Transverse colon (tissue), 4 donors: ENCODE results near the gene PSMB11. TPM values are rescaled to one million over a fixed set of nuclear protein-coding genes. Genes with fewer than 3 reads are reported as not detected.
"Not testable (repeated sequence)": the region's sequence is repeated elsewhere in the genome, so short reads cannot be mapped to it uniquely, and the experiment has no call there.

Experiments
- DNase-seq: peaks from one replicate; pipeline ENCODE4 v3.0.0-alpha.2; 2019
- H3K27ac ChIP-seq, 4 donors: fragments of 200-600 bp; sonication (generic); 2 replicates each; pipeline ENCODE4 v1.5.1; 2016 to 2018; ENCODE audit warnings: inconsistent platforms in 4 of 4
- H3K27me3 ChIP-seq: fragments of 200-600 bp; sonication (generic); 2 replicates; pipeline ENCODE4 v1.5.1; 2017; ENCODE audit warnings: inconsistent platforms
- H3K36me3 ChIP-seq, 4 donors: fragments of 200-600 bp; sonication (generic); 2 replicates each; pipeline ENCODE4 v1.5.1; 2017 to 2019; ENCODE audit warnings: inconsistent platforms in 4 of 4
- H3K4me1 ChIP-seq, 4 donors: fragments of 200-600 bp; sonication (generic); 2 replicates each; pipeline ENCODE4 v1.5.1; 2017 to 2020; ENCODE audit warnings: inconsistent platforms in 4 of 4
- H3K4me3 ChIP-seq, 4 donors: fragments of 200-600 bp; sonication (generic); 1 replicate in 1 of 4; 2 replicates in 3 of 4; pipeline versions ENCODE4 v1.5.1 to v1.6.1; 2017 to 2019; ENCODE audit warnings: inconsistent platforms in 4 of 4
- H3K9me3 ChIP-seq, 2 donors: fragments of 200-600 bp; sonication (generic); 2 replicates each; pipeline ENCODE4 v1.5.1; 2017 to 2019; ENCODE audit warnings: inconsistent platforms in 2 of 2
- EP300 ChIP-seq: sonication (generic); formaldehyde crosslinking; IDR thresholded peaks from one replicate; pipeline ENCODE4 v1.6.1; 2017; ENCODE audit warnings: antibody characterized with exemption, low read depth
- POLR2A ChIP-seq: fragments of 450-650 bp; IDR thresholded peaks from one replicate; pipeline ENCODE4 v1.6.1; 2016; ENCODE audit warnings: antibody characterized with exemption, mild to moderate bottlenecking, moderate library complexity
- POLR2AphosphoS5 ChIP-seq, 3 donors: sonication (generic); formaldehyde crosslinking; IDR thresholded peaks; one replicate each; pipeline ENCODE4 v1.6.1; 2016; ENCODE audit warnings: antibody characterized with exemption in 3 of 3
- WGBS, 2 donors: methylation state at CpG; one replicate each; pipeline ENCODE4 v1.1.5; 2018; ENCODE audit warnings: low coverage in 1 of 2; 5-methylcytosine and 5-hydroxymethylcytosine counted together
- in situ Hi-C, 4 donors: fragments of 200-750 bp; cut with MboI; loops; one replicate each; pipeline versions ENCODE4 v1.15.0 to v1.15.1; 2017; ENCODE audit warnings: low sequenced_read_pairs in 3 of 4, low pct_ligation_motif_present in 1 of 4, low pct_unique_long_range_greater_than_20kb in 1 of 4
- intact Hi-C: fragments of 100-400 bp; cut with DNase I; formaldehyde crosslinking; loops from one replicate; pipeline ENCODE4 v1.15.1; 2023; ENCODE audit warnings: low total_unique reads
- total RNA-seq, 4 donors: library from RNA; depleted of rRNA; stranded (reverse); fragments of >200 nt; gene quantifications; one replicate each; pipeline ENCODE4 v1.1.0, GENCODE V29; 2016
- TF ChIP-seq, protein P1 (sequence below), 5 experiments: fragments of 200-600 bp in 3 of 5; fragments of 450-650 bp in 2 of 5; sonication (generic) in 3 of 5; IDR thresholded peaks; 1 replicate in 2 of 5; 2 replicates in 3 of 5; pipeline ENCODE4 v1.5.1; 2016 to 2017; ENCODE audit warnings: antibody characterized with exemption in 5 of 5, inconsistent platforms in 3 of 5, mild to moderate bottlenecking in 2 of 5, moderate library complexity in 1 of 5

The PSMB11 gene
- total RNA-seq, 4 donors from 2014 or later, result not detected

GRCh38 chr14:22998329-22999012 lies 43.5 kb upstream of the PSMB11 start:
- DNase-seq, result no peak
- in situ Hi-C loops (no loop called here), intact Hi-C loops (no loop called here)
- H3K36me3 ChIP-seq, result no peaks in the 10 kb centered on the region
- H3K4me1 ChIP-seq, result peaks cover 2 to 18% (median 10%) of the 10 kb centered on the region in 4 donors
- H3K27me3 ChIP-seq, result no peaks in the 10 kb centered on the region
- H3K4me3 ChIP-seq, result no peak overlapping the region
- 73 to 86% methylated on average over 4 to 15 of the region's 16 CpGs for WGBS, 2 donors
- TF ChIP-seq POLR2AphosphoS5 (IDR thresholded peaks at IDR 0.05), result no peak
- no peak for TF ChIP-seq POLR2A
- TF ChIP-seq, protein P1, sequence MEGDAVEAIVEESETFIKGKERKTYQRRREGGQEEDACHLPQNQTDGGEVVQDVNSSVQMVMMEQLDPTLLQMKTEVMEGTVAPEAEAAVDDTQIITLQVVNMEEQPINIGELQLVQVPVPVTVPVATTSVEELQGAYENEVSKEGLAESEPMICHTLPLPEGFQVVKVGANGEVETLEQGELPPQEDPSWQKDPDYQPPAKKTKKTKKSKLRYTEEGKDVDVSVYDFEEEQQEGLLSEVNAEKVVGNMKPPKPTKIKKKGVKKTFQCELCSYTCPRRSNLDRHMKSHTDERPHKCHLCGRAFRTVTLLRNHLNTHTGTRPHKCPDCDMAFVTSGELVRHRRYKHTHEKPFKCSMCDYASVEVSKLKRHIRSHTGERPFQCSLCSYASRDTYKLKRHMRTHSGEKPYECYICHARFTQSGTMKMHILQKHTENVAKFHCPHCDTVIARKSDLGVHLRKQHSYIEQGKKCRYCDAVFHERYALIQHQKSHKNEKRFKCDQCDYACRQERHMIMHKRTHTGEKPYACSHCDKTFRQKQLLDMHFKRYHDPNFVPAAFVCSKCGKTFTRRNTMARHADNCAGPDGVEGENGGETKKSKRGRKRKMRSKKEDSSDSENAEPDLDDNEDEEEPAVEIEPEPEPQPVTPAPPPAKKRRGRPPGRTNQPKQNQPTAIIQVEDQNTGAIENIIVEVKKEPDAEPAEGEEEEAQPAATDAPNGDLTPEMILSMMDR (IDR thresholded peaks at IDR 0.05), result no peak
- TF ChIP-seq EP300, result no peak
- no peak overlapping the region for H3K27ac ChIP-seq
- H3K9me3 ChIP-seq, result no peaks in the 10 kb centered on the region

DNA sequence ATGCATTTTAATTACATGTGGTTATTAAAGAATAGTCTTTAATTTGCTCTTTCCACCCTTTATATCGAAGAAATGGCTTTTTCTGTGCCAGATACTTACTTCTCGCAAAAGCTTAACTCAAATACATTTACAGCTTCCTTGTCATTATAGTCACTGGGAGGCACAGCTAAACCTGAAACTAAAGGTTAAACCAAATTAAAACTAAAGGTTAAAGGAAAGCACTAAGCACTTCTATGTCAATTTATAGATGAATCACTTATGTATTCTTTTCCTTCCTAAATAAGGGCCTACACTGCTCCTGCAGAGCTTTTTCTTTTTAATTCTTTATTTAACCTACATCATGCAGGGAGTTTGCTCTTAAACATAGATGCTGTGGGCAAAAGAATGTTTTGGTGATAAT lies 41.2 kb upstream of the PSMB11 start:
- in situ Hi-C loops (no loop called here), intact Hi-C loops (no loop called here)
- Histone ChIP-seq H3K36me3 (no peaks in the 10 kb centered on the region), H3K4me3 (no peak overlapping the region), H3K4me1 (peaks cover 2 to 25% (median 10%) of the 10 kb centered on the region in 4 donors), H3K27me3 (no peaks in the 10 kb centered on the region), H3K9me3 (no peaks in the 10 kb centered on the region), H3K27ac (peak overlapping the region; percentile 26 to 53 (median 34))
- TF ChIP-seq, protein P1 (IDR thresholded peaks at IDR 0.05), result no peak
- TF ChIP-seq POLR2A (no peak), EP300 (no peak)
- WGBS, 2 donors, result 39 to 57% methylated on average over 2 of the region's 2 CpGs
- no peak for DNase-seq

DNA sequence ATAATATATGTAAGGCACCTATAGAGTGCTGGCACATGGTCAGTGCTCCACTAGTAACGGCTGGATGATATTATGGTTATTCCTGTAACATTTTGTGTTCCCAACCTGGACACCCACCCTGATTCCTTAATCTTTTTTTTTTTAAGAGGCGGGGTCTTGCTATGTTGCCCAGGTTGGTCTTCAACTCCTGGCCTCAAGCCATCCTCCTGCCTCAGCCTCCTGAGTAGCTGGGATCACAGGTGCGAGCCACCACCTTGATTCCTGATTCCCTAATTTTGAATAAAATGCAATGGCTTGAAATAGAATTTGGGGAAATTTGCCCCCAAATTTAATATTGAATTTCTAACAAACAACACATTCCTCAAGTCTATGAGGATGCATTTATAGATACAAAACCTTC lies 39.4 kb upstream of the PSMB11 start:
- Histone ChIP-seq H3K4me1 (peaks cover 6 to 36% (median 17%) of the 10 kb centered on the region in 4 donors), H3K36me3 (no peaks in the 10 kb centered on the region), H3K9me3 (no peaks in the 10 kb centered on the region), H3K27ac (no peak overlapping the region), H3K27me3 (no peaks in the 10 kb centered on the region), H3K4me3 (no peak overlapping the region)
- no peak for DNase-seq
- 80 to 94% methylated on average over 3 of the region's 3 CpGs for WGBS, 2 donors
- in situ Hi-C loops (no loop called here), intact Hi-C loops (no loop called here)
- TF ChIP-seq, protein P1 (IDR thresholded peaks at IDR 0.05), result no peak
- TF ChIP-seq POLR2A, result no peak
- no peak for TF ChIP-seq EP300
- TF ChIP-seq POLR2AphosphoS5 (IDR thresholded peaks at IDR 0.05), result no peak

DNA sequence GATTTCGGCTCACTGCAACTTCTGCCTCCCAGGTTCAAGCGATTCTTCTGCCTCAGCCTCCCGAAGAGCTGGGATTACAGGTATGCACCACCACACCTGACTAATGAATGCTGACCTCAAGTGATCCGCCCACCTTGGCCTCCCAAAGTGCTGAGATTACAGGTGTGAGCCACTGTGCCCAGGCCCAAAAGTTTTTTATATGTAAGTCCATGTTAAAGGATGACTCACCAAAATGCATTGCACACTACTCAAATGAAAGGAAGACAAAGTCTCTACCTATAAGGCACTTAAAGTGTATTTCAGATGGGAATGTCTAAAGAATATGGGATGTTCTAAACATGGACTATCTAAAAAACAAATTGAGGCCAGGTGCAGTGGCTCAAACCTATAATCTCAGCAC lies 37.7 kb upstream of the PSMB11 start:
- peaks cover 6 to 48% (median 21%) of the 10 kb centered on the region in 4 donors for H3K4me1 ChIP-seq
- in situ Hi-C loops, H3K4me3 ChIP-seq, DNase-seq, H3K36me3 ChIP-seq, H3K27ac ChIP-seq, intact Hi-C loops, H3K9me3 ChIP-seq, H3K27me3 ChIP-seq: not testable (repeated sequence)
- WGBS, 2 donors, result 100% methylated on average over 4 of the region's 4 CpGs; no CpG with 5 or more reads in 1 of the 2 donors
